ENCODE measurements around the gene PRDM16. TPM values are rescaled to one million over a fixed set of nuclear protein-coding genes. Genes with fewer than 3 reads are reported as not detected.

Gene PRDM16
- polyA plus RNA-seq, 1 of the 3 experiments (the other 2 are of a cell fraction): not detected

DNA sequence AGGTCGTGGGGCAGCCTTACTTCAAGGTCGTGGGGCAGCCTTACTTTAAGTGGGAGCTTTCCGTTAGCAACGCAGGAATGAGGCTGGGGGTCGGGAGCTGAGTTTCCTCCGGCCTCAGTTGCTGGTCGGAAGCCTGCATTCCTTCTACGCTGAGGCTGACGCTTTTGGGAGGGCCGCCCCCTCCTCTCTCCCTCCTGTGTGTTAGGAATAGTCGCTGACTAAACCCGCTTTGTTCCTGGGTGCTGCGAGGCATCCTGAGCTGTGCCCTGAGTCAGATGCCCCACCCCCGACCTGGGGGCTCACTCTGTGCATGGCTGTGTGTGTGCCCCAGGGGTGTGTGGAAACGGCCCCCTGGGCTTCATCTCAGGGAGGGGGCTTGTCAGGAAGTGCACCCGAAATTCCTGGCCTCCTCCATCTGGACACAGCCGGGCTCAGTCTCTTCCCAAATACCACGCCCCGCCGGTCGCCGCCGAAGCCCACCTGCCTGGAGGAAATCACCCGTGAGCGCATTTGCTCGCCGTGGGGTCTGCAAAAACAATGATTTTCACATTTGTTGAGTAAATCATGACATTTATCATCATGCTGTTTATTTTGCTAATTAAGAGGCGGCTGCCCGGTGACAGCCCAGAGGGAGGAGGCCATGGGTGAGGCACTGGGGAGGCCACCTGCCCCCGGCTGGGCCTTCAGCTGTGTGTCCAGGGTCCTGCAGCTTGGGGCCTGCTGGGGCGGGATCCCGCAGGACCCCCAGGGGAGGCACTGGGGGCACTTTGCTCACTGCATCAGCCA lies 121.4 kb downstream of the PRDM16 start:
- TF ChIP-seq GABPA (IDR thresholded peaks at IDR 0.05; ENCODE audit: low read depth): no peak
- no peak for TF ChIP-seq SIN3A (IDR thresholded peaks at IDR 0.05; ENCODE audit: borderline replicate concordance, low read depth, low read length)
- no peak for TF ChIP-seq FOXJ3 (CRISPR knock-in tag; IDR thresholded peaks at IDR 0.05)
- TF ChIP-seq EP300 (IDR thresholded peaks at IDR 0.05; ENCODE audit: borderline replicate concordance in 1 of 2, low read depth in 1 of 2, low read length in 1 of 2): no peak
- no peak for TF ChIP-seq FOSL2 (IDR thresholded peaks at IDR 0.05; ENCODE audit: borderline replicate concordance, low read depth)
- H3K9ac ChIP-seq: no peak overlapping the region
- 68% methylated on average over 17 of the region's 32 CpGs for WGBS (ENCODE audit: low lambda C conversion rate)
- H2AFZ ChIP-seq (ENCODE audit: low read depth): no peak overlapping the region
- no peaks in the 10 kb centered on the region for H3K9me2 ChIP-seq
- H3K27ac ChIP-seq (ENCODE audit: low read depth in 2 of 2, low read length in 1 of 2): no peak overlapping the region
- no peaks in the 10 kb centered on the region for H3F3A ChIP-seq (replicated peaks; ENCODE audit: insufficient read depth)
- no peaks in the 10 kb centered on the region for H3K4me1 ChIP-seq (ENCODE audit: control insufficient read depth in 1 of 2, insufficient read depth in 2 of 2, low read depth in 1 of 2, low read length in 1 of 2)
- DNase-seq: no peak
- CTCF ChIA-PET: no interaction called here
- no peaks in the 10 kb centered on the region for H3K27me3 ChIP-seq (ENCODE audit: insufficient read depth)
- H3K36me3 ChIP-seq (replicated peaks in 1 of 2; ENCODE audit: control insufficient read depth in 1 of 2, insufficient read depth in 2 of 2, low read length in 1 of 2): no peaks in the 10 kb centered on the region
- no peaks in the 10 kb centered on the region for H3K9me3 ChIP-seq
- H3K4me3 ChIP-seq (ENCODE audit: low read depth in 2 of 2, low read length in 1 of 2): no peak overlapping the region
- POLR2A ChIA-PET: no interaction called here
- H4K20me1 ChIP-seq (ENCODE audit: insufficient read depth): no peaks in the 10 kb centered on the region
- H3K79me2 ChIP-seq (ENCODE audit: insufficient read depth): no peaks in the 10 kb centered on the region
- no peak overlapping the region for H3K4me2 ChIP-seq

DNA sequence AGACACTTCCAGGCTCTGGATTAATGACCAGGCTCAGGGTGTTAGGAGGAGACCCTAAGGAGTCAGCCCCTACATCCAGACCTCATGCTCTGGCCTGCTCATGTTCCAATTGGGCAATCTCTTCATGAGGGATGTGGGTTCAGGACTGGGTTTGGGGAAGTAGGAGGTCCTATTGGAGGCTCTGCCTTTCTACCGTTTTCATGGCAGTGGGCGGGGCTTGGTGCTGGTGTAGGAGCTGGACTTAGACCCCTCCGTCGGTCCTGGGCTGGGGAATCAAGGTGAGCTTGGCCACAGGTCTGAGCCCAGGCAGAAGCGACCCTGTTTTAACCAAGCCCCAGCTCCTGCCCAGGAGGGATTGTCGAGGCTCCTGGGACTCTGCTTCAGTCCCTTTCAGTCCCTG lies 123.4 kb downstream of the PRDM16 start:
- no peaks in the 10 kb centered on the region for H3K79me2 ChIP-seq (ENCODE audit: insufficient read depth)
- no peak overlapping the region for H2AFZ ChIP-seq (ENCODE audit: low read depth)
- TF ChIP-seq POLR2AphosphoS5 (IDR thresholded peaks at IDR 0.05; ENCODE audit: low read depth, low read length) (no peak), MEF2A (IDR thresholded peaks at IDR 0.05; ENCODE audit: borderline replicate concordance, low read depth) (no peak), MXI1 (IDR thresholded peaks at IDR 0.05; ENCODE audit: low read depth, low read length) (no peak), USF1 (IDR thresholded peaks at IDR 0.05; ENCODE audit: borderline replicate concordance, low read depth) (no peak), YY1 (IDR thresholded peaks at IDR 0.05; ENCODE audit: low read depth) (no peak), GATA2 (CRISPR knock-in tag; IDR thresholded peaks at IDR 0.05) (no peak), NFIC (IDR thresholded peaks at IDR 0.05; ENCODE audit: borderline replicate concordance) (no peak), TEAD4 (IDR thresholded peaks at IDR 0.05; ENCODE audit: borderline replicate concordance, insufficient read depth) (no peak), EP300 (IDR thresholded peaks at IDR 0.05; ENCODE audit: borderline replicate concordance in 1 of 2, low read depth in 1 of 2, low read length in 1 of 2) (no peak), RCOR1 (IDR thresholded peaks at IDR 0.05; ENCODE audit: low read length) (no peak), CHD2 (IDR thresholded peaks at IDR 0.05; ENCODE audit: low read length, partially characterized antibody) (no peak), CTCF (IDR thresholded peaks at IDR 0.05) (no peak), EZH2phosphoT487 (IDR thresholded peaks at IDR 0.05; ENCODE audit: borderline replicate concordance, low read depth) (no peak), JUND (IDR thresholded peaks at IDR 0.05) (no peak)
- TF ChIP-seq, protein P1, sequence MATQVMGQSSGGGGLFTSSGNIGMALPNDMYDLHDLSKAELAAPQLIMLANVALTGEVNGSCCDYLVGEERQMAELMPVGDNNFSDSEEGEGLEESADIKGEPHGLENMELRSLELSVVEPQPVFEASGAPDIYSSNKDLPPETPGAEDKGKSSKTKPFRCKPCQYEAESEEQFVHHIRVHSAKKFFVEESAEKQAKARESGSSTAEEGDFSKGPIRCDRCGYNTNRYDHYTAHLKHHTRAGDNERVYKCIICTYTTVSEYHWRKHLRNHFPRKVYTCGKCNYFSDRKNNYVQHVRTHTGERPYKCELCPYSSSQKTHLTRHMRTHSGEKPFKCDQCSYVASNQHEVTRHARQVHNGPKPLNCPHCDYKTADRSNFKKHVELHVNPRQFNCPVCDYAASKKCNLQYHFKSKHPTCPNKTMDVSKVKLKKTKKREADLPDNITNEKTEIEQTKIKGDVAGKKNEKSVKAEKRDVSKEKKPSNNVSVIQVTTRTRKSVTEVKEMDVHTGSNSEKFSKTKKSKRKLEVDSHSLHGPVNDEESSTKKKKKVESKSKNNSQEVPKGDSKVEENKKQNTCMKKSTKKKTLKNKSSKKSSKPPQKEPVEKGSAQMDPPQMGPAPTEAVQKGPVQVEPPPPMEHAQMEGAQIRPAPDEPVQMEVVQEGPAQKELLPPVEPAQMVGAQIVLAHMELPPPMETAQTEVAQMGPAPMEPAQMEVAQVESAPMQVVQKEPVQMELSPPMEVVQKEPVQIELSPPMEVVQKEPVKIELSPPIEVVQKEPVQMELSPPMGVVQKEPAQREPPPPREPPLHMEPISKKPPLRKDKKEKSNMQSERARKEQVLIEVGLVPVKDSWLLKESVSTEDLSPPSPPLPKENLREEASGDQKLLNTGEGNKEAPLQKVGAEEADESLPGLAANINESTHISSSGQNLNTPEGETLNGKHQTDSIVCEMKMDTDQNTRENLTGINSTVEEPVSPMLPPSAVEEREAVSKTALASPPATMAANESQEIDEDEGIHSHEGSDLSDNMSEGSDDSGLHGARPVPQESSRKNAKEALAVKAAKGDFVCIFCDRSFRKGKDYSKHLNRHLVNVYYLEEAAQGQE (IDR thresholded peaks at IDR 0.05; ENCODE audit: low read depth, low read length): no peak
- TF ChIP-seq, protein P2, sequence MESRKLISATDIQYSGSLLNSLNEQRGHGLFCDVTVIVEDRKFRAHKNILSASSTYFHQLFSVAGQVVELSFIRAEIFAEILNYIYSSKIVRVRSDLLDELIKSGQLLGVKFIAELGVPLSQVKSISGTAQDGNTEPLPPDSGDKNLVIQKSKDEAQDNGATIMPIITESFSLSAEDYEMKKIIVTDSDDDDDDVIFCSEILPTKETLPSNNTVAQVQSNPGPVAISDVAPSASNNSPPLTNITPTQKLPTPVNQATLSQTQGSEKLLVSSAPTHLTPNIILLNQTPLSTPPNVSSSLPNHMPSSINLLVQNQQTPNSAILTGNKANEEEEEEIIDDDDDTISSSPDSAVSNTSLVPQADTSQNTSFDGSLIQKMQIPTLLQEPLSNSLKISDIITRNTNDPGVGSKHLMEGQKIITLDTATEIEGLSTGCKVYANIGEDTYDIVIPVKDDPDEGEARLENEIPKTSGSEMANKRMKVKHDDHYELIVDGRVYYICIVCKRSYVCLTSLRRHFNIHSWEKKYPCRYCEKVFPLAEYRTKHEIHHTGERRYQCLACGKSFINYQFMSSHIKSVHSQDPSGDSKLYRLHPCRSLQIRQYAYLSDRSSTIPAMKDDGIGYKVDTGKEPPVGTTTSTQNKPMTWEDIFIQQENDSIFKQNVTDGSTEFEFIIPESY (IDR thresholded peaks at IDR 0.05; ENCODE audit: borderline replicate concordance, low read depth): no peak
- no peaks in the 10 kb centered on the region for H3K36me3 ChIP-seq (replicated peaks in 1 of 2; ENCODE audit: control insufficient read depth in 1 of 2, insufficient read depth in 2 of 2, low read length in 1 of 2)
- no peaks in the 10 kb centered on the region for H3F3A ChIP-seq (replicated peaks; ENCODE audit: insufficient read depth)
- no peaks in the 10 kb centered on the region for H3K4me1 ChIP-seq (ENCODE audit: control insufficient read depth in 1 of 2, insufficient read depth in 2 of 2, low read depth in 1 of 2, low read length in 1 of 2)
- 36% methylated on average over 3 of the region's 6 CpGs for WGBS (ENCODE audit: low lambda C conversion rate)
- POLR2A ChIA-PET: no interaction called here
- H3K9me2 ChIP-seq: no peaks in the 10 kb centered on the region
- H4K20me1 ChIP-seq (ENCODE audit: insufficient read depth): no peaks in the 10 kb centered on the region
- H3K27ac ChIP-seq (ENCODE audit: low read depth in 2 of 2, low read length in 1 of 2): no peak overlapping the region
- H3K27me3 ChIP-seq (ENCODE audit: insufficient read depth): no peaks in the 10 kb centered on the region
- no peak overlapping the region for H3K4me2 ChIP-seq
- no peak for DNase-seq
- no peaks in the 10 kb centered on the region for H3K9me3 ChIP-seq
- CTCF ChIA-PET: no interaction called here
- no peak overlapping the region for H3K4me3 ChIP-seq (ENCODE audit: low read depth in 2 of 2, low read length in 1 of 2)
- H3K9ac ChIP-seq: no peak overlapping the region

Measured in SK-N-SH (cell line).